Hematopoietic multipotent progenitor cell treated with erythropoietin and hydrocortisone succinate and interleukin-3 and kit ligand, for 8 days (in vitro differentiated cells): ENCODE measurements around the gene OR3A2.
"Not testable (repeated sequence)": the region's sequence is repeated elsewhere in the genome, so short reads cannot be mapped to it uniquely, and the experiment has no call there.

Experiments
- DNase-seq: peaks from one replicate; pipeline ENCODE4 v3.0.0-alpha.2; 2015

Gene OR3A2

DNA sequence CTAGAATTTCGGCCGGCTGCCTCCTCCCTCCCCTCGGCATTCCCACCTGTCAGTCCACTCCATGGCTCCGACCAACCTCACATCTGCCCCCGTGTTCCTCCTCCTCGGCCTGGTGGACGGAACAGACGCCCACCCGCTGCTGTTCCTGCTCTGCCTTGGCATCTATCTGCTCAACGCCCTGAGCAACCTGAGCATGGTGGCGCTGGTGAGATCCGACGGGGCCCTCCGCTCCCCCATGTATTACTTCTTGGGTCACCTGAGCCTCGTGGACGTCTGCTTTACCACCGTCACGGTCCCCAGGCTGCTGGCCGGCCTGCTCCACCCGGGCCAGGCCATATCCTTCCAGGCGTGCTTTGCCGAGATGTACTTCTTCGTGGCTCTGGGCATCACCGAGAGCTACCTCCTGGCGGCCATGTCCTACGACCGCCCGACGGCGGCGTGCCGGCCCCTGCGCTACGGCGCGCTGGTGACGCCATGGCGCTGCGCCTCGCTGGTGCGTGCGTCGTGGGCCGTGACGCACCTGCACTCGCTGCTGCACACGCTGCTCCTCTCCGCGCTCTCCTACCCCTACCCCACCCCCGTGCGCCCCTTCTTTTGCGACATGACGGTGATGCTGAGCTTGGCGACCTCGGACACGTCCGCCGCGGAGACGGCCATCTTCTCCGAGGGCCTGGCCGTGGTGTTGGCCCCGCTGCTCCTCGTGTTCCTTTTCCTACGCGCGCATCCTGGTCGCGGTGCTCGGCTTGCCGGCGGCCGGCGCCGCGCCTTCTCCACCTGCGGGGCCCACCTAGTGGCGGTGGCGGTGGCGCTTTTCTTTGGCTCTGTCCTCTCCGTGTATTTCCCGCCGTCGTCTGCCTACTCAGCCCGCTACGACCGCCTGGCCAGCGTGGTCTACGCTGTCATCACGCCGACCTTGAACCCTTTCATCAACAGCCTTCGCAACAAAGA, at the start of gene OR3A2:
Gene OR3A2, minus strand, starts transcription at position 440 of the 948 bp plus-strand sequence.
- DNase-seq = no peak

DNA sequence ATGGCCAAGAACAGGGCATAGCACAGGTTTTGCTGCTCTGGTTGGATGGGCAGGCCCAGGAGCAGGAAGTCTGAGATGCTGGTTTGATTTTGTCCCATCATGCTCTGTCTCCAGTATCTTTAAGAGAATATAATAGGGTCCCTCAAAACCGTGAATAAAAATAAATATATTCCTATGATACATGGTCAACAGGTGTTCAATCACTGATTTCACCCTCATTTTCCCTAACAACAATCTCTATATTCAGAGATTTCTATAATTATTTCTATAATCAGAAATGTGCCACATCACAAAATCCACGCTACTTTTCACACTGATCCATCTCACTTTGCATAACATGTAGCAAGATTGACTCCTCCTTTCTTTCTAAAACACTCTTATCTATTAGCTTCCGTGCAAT, 47.6 kb upstream of the OR3A2 start, which contains the start of gene OR1E2:
Gene OR1E2, minus strand, starts transcription at position 101 of the 400 bp plus-strand sequence. Its CDS starts 0 bp downstream, at position 101.
- no peak for DNase-seq

DNA sequence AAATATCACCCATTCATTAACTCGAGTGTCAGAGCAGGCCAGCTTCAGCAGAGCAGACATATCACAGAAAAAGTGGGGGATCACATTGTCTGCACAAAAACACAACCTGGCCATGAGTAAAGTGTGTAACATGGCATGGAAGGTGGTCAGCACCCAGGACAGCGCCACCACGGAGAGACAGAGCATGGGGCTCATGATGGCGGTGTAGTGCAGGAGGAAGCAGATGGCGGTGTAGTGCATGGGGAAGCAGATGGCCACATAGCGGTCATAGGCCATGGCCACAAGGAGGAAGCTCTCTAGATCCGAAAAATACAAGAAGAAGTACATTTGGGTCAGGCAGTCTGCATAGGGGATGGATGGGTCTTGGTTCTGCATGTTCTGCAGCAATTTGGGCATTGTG, 47.1 kb upstream of the OR3A2 start:
- peak; percentile 31 for DNase-seq

DNA sequence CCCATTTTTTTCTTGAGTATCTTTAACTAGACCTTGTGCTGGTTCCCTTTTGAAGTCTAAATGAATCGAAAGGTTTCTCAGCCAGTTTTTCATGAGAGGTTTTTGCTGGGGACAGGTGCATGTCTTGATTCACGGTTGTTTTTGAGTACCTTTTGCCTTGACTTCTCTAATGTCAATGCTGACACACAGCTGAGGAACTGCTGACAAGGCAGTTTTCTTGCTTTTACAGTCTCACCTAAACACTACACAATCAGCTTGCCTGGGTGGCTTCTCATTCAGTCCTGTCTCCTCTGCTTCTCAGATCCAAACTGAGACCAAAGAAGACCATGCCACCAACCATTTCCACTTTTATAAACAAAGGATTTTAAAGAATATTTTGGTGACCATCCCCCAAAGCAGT, 32.1 kb upstream of the OR3A2 start:
- DNase-seq = no peak

DNA sequence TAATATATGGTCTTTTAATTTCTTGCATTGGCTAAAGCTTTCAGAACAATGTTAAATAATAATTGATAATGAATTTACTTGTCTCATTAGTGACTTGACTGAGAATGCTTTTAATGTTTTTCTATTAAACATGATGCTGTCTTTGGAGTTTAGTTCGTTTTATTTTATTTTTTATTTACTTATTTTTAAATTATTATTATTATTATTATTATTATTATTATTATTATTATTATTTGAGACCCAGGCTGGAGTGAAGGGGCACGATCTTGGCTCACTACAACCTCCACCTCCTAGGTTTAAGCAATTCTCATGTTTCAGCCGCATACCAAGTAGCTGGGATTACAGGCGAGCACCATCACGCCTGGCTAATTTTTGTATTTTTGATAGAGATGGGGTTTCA, 29.5 kb upstream of the OR3A2 start:
- DNase-seq = no peak

DNA sequence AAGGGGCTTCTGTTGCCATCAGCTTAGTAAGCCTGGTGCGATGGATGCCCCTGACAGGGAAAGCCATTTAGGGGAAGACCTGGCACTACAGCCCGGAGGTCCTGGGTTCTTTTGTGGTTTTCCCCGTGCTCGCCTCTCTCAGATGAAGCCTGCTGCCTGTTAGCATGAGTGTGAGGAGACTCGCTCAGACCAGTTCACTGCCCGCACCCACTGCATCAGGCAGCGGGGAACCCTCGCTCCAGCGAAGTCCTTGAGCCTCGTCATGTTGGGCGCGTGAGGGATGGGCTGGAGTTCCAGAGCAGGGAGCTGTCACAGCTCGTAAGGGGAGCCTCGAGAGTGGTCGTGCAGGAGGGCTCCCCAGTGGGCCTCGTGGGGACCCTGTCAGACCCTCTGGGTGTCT, 26.1 kb upstream of the OR3A2 start:
- not testable (repeated sequence) for DNase-seq

DNA sequence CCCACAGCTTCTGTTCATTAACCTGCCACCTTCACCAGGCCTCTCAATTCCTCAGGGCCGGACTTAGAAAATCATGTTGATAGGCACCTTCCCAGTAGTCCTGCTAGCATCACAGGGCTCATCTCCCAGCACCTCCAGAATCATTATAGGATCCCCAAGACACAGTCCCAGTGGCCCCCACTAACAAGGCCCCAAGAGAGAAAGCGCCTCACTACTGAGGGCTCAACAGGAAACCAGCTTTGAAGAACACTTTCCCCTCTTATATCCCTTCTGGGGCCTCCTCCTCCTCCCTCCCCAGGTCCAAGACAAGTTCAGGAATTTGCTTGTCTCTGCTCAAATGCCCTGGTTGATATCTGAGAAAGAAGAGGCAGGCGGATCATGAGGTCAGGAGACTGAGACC, 25.0 kb upstream of the OR3A2 start, which contains the start of gene OR3A3:
Gene OR3A3, plus strand, starts transcription at position 301 of the 400 bp plus-strand sequence.
- DNase-seq = no peak

DNA sequence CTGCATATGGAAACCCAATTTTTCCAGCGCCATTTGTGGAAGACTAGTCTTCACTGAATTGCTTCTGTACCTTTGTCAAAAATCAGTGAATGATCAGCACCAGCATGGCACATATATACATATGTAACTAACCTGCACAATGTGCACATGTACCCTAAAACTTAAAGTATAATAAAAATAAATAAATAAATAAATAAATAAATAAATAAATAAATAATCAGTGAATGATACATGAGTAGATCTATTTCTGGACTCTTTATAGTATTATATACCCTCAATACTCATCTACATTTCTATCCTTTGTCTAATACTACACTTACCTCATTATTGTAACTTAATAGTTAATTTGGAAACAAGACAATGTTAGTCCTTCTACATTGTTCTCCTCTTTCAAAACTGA, 17.7 kb upstream of the OR3A2 start:
- not testable (repeated sequence) for DNase-seq

DNA sequence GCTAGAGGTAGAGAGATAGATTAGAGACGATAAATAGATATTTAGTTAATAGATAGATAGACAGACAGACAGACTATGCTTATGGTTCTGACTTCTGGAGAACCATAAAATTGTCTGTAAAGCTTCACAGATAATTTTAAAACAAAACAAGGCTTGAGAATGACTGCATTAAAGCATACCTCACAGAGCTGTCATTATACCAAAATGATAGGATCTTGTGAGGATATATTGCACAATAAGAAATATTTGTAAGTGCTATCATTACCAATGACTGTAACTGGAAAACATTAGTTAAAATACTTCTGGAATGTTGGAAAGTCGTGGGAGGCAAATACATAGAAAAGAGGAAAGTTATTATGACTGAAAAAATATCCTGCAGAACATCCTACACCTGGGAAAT, 15.7 kb upstream of the OR3A2 start:
- DNase-seq = no peak

DNA sequence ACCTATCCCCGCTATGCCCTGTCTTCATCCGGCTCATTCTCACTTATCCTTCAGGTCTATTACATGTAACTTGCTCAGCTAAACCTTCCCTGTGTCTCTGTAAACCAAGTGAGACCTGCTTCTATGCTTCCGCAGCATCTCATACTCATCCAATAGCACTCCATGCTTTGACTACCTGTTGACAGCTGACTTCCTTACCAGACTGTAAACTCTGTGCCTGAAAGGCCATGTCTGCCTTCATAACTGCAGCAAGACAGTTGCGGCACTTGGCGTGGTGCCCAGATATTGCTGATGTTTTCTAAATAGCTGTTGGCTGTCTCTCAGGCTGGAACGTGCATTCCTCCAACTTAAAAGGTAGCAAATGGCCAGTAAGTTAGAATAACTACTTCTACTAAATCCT, 13.9 kb upstream of the OR3A2 start:
- no peak for DNase-seq

DNA sequence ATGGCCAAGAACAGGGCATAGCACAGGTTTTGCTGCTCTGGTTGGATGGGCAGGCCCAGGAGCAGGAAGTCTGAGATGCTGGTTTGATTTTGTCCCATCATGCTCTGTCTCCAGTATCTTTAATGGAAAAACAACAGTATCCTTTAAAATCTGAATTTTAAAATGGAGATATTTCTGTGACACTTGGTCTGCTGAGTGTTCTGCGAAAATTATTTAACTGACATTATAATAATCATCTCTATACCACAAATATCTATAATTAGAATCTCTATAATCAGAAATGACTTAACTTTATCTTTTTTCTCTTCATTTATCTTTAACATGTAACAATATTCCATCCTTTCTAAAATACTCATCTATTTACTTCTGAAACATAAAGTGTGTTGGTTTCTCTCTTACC, 12.2 kb upstream of the OR3A2 start, which contains the start of gene OR1E1:
Gene OR1E1, minus strand, starts transcription at position 101 of the 400 bp plus-strand sequence. Its CDS starts 0 bp downstream, at position 101.
- no peak for DNase-seq

DNA sequence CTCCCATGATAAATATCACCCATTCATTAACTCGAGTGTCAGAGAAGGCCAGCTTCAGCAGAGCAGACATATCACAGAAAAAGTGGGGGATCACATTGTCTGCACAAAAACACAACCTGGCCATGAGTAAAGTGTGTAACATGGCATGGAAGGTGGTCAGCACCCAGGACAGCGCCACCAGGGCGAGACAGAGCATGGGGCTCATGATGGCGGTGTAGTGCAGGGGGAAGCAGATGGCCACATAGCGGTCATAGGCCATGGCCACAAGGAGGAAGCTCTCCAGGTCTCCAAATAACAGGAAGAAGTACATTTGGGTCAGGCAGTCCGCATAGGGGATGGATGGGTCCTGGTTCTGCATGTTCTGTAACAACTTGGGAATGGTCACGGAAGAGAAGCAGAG, 11.7 kb upstream of the OR3A2 start:
- DNase-seq = not testable (repeated sequence)

DNA sequence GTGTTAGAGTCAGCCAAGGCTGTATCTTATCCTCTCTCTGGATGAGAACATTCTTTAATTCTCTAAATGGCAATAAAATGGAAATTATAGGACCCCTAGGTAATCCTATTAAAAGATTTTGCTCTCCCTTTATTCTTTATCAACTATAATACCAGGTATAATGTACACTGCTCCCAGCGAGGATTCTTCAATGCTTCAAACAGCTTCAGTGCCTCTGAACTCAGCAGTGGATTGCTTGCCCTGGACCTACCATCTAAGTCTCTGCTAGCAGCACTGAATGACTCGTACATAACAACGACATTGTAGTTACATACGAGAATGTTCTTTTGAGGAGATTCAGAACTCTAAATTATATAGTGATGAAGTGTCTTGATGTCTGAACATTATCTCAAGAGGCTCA, 3.7 kb upstream of the OR3A2 start:
- no peak for DNase-seq

DNA sequence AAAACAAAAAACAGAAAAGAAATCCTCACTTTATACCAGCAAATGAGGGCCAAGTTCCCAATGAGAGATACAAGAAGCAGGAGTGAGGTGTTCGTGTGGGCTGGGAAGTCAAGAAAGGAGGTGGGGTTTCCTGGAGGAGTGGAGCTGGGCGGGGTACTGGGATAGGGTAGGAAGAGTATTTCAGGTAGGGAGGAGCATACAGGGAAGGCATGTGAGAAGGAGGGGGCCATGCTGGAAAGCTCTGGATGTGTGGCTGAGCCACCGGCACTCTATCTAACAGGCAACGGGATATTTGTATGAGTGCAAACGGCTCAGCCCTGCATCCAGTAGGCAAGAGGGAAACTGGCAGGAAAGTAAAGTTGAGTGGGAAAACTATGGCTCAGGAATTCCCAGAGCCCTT, 4.2 kb downstream of the OR3A2 start:
- DNase-seq = no peak

DNA sequence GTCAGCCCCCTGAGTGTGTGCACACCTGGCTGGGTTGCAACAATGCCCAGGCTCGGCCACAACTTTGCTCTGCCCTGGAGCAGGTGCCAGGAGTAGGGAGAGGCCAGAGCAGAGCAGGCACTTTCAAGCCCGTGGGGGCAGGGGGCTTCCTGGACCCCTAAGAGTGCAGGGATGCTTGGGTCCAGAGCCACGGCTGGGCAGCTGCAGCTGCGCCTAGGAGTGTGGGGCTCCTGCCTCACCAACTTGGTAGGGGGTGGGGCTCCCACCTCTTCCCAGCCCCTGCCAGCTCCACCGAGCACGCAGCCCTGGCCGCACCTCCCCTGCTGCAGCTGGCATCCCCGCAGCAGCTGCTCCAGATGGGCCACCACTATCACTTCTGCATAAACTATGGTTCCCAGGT, 7.8 kb downstream of the OR3A2 start:
- DNase-seq = no peak

DNA sequence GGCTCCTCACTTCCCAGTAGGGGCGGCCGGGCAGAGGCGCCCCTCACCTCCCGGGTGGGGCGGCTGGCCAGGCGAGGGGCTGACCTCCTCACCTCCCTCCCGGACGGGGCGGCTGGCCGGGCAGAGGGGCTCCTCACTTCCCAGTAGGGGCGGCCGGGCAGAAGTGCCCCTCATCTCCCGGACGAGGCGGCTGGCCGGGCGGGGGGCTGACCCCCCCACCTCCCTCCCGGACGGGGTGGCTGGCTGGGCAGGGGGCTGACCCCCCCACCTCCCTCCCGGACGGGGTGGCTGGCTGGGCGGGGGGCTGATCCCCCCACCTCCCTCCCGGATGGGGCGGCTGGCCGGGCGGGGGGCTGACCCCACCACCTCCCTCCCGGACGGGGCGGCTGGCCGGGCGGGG, 14.9 kb downstream of the OR3A2 start:
- not testable (repeated sequence) for DNase-seq

DNA sequence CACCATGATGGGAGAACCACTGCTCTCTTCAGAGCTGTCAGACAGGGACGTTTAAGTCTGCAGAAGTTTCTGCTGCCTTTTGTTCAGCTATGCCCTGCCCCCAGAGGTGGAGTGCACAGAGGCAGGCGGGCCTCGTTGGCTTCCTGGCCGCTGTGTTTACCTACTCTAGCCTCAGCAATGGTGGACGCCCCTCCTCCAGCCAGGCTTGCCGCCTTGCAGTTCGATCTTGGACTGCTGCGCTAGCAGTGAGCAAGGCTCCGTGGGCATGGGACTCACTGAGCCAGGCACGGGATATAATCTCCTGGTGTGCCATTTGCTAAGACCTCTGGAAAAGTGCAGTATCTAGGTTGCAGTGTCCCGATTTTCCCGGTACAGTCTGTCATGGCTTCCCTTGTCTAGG, 43.3 kb downstream of the OR3A2 start:
- not testable (repeated sequence) for DNase-seq

DNA sequence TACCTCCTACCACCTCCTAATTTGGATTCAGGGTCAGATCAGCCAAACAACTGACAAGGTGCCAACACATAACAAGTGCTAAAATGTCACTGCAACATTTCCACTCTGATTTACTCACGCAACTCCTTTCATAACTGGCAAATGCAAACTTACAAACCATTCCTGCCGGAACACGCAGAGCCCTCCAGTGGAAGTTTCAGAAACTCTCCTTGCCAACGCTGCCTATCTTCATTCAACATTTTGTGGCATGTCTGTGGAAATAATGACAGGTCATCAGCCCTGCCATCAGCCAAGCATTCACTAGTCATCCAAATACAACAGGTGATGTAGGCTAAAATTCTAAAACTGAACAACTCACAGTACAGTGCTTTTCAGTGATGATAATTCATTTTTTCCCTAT, 50.2 kb downstream of the OR3A2 start:
- DNase-seq = no peak

DNA sequence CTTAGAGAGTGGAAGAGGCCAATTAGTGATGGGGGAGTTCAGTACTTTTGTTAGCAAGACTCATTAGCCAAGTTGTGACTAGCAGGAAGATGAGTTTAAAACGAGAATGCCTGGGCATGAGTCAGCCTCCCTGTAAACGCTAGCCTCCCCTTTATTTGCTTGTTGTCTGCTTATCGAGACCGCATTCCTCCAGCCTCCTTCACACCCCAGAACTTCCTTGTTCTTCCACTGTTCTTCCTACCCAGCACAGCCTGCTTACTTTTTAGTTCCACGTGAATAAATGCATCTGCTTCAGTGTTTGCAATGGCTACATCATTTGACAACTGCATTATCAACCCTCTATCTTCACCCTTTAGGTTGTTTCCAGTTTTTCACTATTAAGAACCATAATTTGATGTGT, 67.8 kb downstream of the OR3A2 start:
- no peak for DNase-seq

DNA sequence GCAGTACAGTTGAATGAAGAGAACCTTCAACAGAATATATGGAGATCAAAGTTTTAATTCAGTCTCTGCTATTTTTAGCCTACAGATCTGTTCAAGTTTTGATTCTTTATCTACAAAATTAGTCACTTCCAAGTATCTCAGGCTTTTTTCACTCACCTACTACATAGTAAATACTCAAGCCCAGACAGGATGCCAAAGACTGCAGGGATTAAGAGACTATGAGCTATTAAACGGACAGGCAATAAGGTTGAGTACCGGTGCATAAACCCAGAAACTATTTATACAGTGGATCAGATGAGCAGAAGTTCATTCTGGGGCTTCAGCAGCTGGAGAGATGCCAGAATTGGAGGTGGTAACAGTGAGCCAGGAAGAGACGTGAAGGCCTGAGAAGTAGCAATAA, 69.3 kb downstream of the OR3A2 start:
- no peak for DNase-seq

DNA sequence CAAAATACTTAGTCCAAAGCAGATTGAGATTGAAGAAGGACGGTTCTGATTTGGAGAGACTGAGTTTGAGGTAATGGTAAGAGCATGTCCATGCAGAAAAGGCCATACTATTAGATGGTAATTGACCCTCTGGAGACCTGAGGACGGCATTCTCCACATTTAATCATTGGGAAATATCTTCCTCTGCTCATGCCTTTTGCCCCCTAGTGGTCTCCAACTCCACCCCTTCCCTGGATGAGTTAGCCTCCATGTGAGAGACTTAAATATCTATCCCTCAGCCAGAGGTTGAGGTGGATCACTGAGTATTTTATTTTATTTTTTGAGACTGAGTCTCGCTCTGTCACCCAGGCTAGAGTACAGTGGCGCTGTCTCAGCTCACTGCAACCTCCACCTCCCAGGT, 77.5 kb downstream of the OR3A2 start:
- DNase-seq = no peak

DNA sequence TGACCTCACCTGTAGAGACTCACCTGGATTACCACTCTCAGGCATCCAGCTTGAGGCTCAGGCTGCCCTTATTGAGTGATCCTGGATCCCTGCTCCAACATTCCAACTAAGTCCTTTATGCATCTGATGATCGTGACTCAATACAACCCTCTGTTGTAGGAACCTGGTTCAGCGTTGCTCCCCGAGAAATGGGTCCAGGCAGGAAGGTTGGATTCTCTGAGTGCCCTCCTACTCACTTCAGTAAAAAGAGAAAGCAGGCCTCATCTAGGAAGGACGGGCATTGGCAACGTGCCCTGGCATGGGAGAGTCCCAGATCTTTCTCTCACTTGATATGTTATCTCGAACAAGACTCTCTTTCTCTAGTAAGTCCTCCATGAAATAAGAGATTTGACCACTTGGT, 87.8 kb downstream of the OR3A2 start, which contains the start of gene OR3A1:
Gene OR3A1, minus strand, starts transcription at position 101 of the 400 bp plus-strand sequence. CDS start 5,778 bp downstream, outside the sequence.
- no peak for DNase-seq

DNA sequence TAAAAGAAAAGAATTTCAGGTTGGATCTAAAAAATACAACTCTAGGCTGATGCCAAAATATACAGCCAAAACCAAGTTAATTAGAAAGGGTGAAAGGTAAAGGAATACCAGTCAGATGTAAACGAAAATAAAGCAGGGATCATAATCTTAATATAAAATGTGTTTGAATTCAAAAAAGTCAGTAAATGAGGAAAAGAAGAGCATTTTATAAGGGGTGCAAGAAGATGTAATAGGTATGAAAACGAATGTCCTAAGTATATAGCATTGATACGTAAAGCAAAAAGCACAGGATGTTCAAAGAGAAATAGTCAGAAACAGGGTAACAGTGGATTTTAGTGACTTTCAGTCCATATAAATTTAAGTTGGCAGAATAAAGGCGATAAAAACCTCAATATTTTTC, 90.5 kb downstream of the OR3A2 start:
- no peak for DNase-seq

DNA sequence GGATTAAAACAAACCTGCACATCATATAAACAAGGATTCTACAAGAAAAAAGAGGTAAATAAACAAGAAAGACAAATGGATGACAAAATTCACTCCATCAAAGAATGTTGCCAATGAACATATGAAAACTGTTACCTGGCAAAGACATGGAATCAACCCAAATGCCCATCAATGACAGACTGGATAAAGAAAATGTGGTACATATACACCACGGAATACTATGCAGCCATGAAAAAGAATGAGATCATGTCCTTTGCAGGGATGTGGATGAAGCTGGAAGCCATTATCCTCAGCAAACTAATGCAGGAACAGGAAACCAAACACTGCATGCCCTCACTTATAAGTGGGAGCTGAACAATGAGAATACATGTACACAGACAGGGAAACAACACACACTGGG, 92.6 kb downstream of the OR3A2 start:
- not testable (repeated sequence) for DNase-seq
